WTC11 (cell line): ENCODE results near the gene CD300E. TPM values are rescaled to one million over a fixed set of nuclear protein-coding genes. Genes with fewer than 3 reads are reported as not detected.

ENCODE experiments used
- ATAC-seq: fragments of 200-7000 bp; cut with Tn5 transposase; 2 replicates; pipeline ENCODE4 v1.10.0; 2021; ENCODE audit warnings: mild to moderate bottlenecking, moderate library complexity
- CTCF ChIA-PET: fragments of 300-600 bp; sonication (Branson Sonifier 250); formaldehyde crosslinking; loops from one replicate; lab custom pipeline; 2021; ENCODE audit warnings: antibody characterized with exemption; lab: Charles Lee
- POLR2A ChIA-PET: fragments of 350-600 bp; sonication (Branson Sonifier 250); formaldehyde crosslinking; loops from one replicate; lab custom pipeline; 2021; ENCODE audit warnings: antibody characterized with exemption; lab: Charles Lee
- DNase-seq: peaks from one replicate; pipeline ENCODE4 v3.0.0; 2021; ENCODE audit warnings: low spot score
- H3K27ac Mint-ChIP-seq: 2 replicates; pipeline ENCODE4 v1.8.0; 2021; ENCODE audit warnings: mixed read lengths
- H3K27me3 Mint-ChIP-seq: 2 replicates; pipeline ENCODE4 v1.8.0; 2021; ENCODE audit warnings: low read depth, mild to moderate bottlenecking, moderate library complexity, mixed read lengths
- H3K36me3 Mint-ChIP-seq: 2 replicates; pipeline ENCODE4 v1.8.0; 2021; ENCODE audit warnings: mixed read lengths
- H3K4me1 Mint-ChIP-seq: 2 replicates; pipeline ENCODE4 v1.8.0; 2022; ENCODE audit warnings: mixed read lengths
- H3K4me3 Mint-ChIP-seq: 2 replicates; pipeline ENCODE4 v1.8.0; 2021; ENCODE audit warnings: mild to moderate bottlenecking, moderate library complexity, mixed read lengths
- H3K9me3 Mint-ChIP-seq: 2 replicates; pipeline ENCODE4 v1.8.0; 2021; ENCODE audit warnings: mixed read lengths
- AR ChIP-seq: fragments of 250-450 bp; sonication (Bioruptor Pico); IDR thresholded peaks from 2 replicates; pipeline ENCODE4 v1.9.0; 2021; ENCODE audit warnings: mild to moderate bottlenecking
- CBFB ChIP-seq: sonication (generic); formaldehyde crosslinking; IDR thresholded peaks from 2 replicates; pipeline ENCODE4 v1.8.1; 2022; ENCODE audit warnings: mild to moderate bottlenecking, low read depth, missing genetic modification reagents
- CREB1 ChIP-seq: sonication (generic); formaldehyde crosslinking; IDR thresholded peaks from 2 replicates; pipeline ENCODE4 v1.8.0; 2023; ENCODE audit warnings: mild to moderate bottlenecking, missing genetic modification reagents
- CREM ChIP-seq: sonication (generic); formaldehyde crosslinking; IDR thresholded peaks from 2 replicates; pipeline ENCODE4 v1.8.1; 2022; ENCODE audit warnings: mild to moderate bottlenecking, missing genetic modification reagents, moderate library complexity
- ELF4 ChIP-seq: sonication (generic); formaldehyde crosslinking; IDR thresholded peaks from 2 replicates; pipeline ENCODE4 v1.8.1; 2022; ENCODE audit warnings: low read depth, mild to moderate bottlenecking, moderate library complexity, missing genetic modification reagents
- ESRRA ChIP-seq: sonication (generic); formaldehyde crosslinking; IDR thresholded peaks from 2 replicates; pipeline ENCODE4 v1.8.1; 2022; ENCODE audit warnings: mild to moderate bottlenecking, missing genetic modification reagents, borderline replicate concordance
- ETV6 ChIP-seq: sonication (generic); formaldehyde crosslinking; IDR thresholded peaks from 2 replicates; pipeline ENCODE4 v1.8.1; 2022; ENCODE audit warnings: mild to moderate bottlenecking, missing genetic modification reagents
- FOXK1 ChIP-seq: sonication (generic); formaldehyde crosslinking; IDR thresholded peaks from 2 replicates; pipeline ENCODE4 v1.8.0; 2022; ENCODE audit warnings: mild to moderate bottlenecking, moderate library complexity, missing genetic modification reagents
- GRHL2 ChIP-seq: fragments of 250-450 bp; sonication (Bioruptor Pico); IDR thresholded peaks from 2 replicates; pipeline ENCODE4 v1.8.0; 2022; ENCODE audit warnings: mild to moderate bottlenecking, moderate library complexity; ENCODE audit not compliant: insufficient replicate concordance, severe bottlenecking
- MXD4 ChIP-seq: fragments of 250-450 bp; sonication (Bioruptor Pico); IDR thresholded peaks from 2 replicates; pipeline ENCODE4 v1.8.0; 2021; ENCODE audit warnings: mild to moderate bottlenecking, moderate library complexity, borderline replicate concordance
- OVOL2 ChIP-seq: fragments of 250-450 bp; sonication (Bioruptor Pico); IDR thresholded peaks from 2 replicates; pipeline ENCODE4 v1.9.0; 2021; ENCODE audit warnings: mild to moderate bottlenecking, borderline replicate concordance
- RORB ChIP-seq: fragments of 250-450 bp; sonication (Bioruptor Pico); IDR thresholded peaks from 2 replicates; pipeline ENCODE4 v1.9.0; 2021; ENCODE audit warnings: mild to moderate bottlenecking
- SMAD3 ChIP-seq: sonication (generic); formaldehyde crosslinking; IDR thresholded peaks from 2 replicates; pipeline ENCODE4 v1.8.0; 2022; ENCODE audit warnings: missing genetic modification reagents, mild to moderate bottlenecking, borderline replicate concordance
- TEAD1 ChIP-seq: sonication (generic); formaldehyde crosslinking; IDR thresholded peaks from 2 replicates; pipeline ENCODE4 v1.8.0; 2022; ENCODE audit warnings: mild to moderate bottlenecking, missing genetic modification reagents
- TP53 ChIP-seq: sonication (generic); formaldehyde crosslinking; IDR thresholded peaks from 2 replicates; pipeline ENCODE4 v1.8.1; 2023; ENCODE audit warnings: mild to moderate bottlenecking, missing genetic modification reagents
- ZNF232 ChIP-seq: sonication (generic); formaldehyde crosslinking; IDR thresholded peaks from 2 replicates; pipeline ENCODE4 v1.8.0; 2022; ENCODE audit warnings: mild to moderate bottlenecking, missing genetic modification reagents
- ZNF425 ChIP-seq: fragments of 250-450 bp; sonication (Bioruptor Pico); conservative IDR thresholded peaks from 2 replicates; pipeline ENCODE4 v1.9.0; 2021; ENCODE audit warnings: mild to moderate bottlenecking
- total RNA-seq: library from RNA; stranded (reverse); gene quantifications from 3 replicates; pipeline ENCODE4 v1.2.3, GENCODE V29; 2021
- TF ChIP-seq, protein P1 (sequence below): fragments of 200-600 bp; IDR thresholded peaks from 2 replicates; pipeline ENCODE4 v1.8.0; 2022; ENCODE audit warnings: antibody characterized with exemption
- TF ChIP-seq, protein P2 (sequence below): sonication (generic); formaldehyde crosslinking; IDR thresholded peaks from 2 replicates; pipeline ENCODE4 v1.8.1; 2023; ENCODE audit warnings: mild to moderate bottlenecking, missing genetic modification reagents, borderline replicate concordance
- TF ChIP-seq, protein P3 (sequence below): sonication (generic); formaldehyde crosslinking; IDR thresholded peaks from 2 replicates; pipeline ENCODE4 v1.8.0; 2023; ENCODE audit warnings: missing genetic modification reagents

CD300E gene
- total RNA-seq, 1 experiment from 2014 or later, result not detected

DNA sequence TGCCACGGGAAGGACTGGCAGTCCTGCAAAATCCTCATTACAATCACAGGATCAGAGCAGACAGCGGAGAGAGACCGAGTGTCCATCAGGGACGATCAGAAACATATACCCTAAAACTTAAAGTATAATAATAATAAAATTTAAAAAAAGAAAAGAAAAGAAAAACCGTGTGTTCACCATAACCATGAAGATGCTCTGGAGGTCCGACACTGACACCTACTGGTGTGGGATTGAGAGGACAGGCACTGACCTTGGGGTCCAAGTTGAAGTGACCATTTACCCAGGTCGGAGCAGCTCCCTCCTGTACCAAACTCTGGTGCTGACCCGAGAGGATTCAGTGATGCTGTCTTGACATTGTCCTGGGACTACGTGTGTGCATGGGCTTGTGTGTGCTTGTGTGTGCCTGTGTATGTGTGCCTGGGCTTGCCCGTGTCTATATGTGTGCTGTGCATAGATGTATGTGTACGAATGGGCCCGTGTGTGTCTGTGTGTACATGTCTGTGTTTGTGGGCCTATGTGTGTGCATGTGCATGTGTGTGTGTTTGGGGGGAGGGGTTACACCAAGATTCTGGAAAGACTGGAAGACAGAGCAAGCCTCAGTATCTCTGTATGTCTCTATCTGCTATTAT lies 21.5 kb downstream of the CD300E start:
- Mint-ChIP-seq H3K4me3 (no peak overlapping the region), H3K9me3 (no peaks in the 10 kb centered on the region), H3K4me1 (peaks cover 7% of the 10 kb centered on the region), H3K36me3 (no peaks in the 10 kb centered on the region), H3K27ac (no peak overlapping the region), H3K27me3 (peaks cover 6% of the 10 kb centered on the region)
- POLR2A ChIA-PET, result no interaction called here
- ATAC-seq (peak; percentile 79), DNase-seq (peak; percentile 61)
- no peak for TF ChIP-seq GRHL2 (CRISPR knock-in tag)
- TF ChIP-seq, protein P1, sequence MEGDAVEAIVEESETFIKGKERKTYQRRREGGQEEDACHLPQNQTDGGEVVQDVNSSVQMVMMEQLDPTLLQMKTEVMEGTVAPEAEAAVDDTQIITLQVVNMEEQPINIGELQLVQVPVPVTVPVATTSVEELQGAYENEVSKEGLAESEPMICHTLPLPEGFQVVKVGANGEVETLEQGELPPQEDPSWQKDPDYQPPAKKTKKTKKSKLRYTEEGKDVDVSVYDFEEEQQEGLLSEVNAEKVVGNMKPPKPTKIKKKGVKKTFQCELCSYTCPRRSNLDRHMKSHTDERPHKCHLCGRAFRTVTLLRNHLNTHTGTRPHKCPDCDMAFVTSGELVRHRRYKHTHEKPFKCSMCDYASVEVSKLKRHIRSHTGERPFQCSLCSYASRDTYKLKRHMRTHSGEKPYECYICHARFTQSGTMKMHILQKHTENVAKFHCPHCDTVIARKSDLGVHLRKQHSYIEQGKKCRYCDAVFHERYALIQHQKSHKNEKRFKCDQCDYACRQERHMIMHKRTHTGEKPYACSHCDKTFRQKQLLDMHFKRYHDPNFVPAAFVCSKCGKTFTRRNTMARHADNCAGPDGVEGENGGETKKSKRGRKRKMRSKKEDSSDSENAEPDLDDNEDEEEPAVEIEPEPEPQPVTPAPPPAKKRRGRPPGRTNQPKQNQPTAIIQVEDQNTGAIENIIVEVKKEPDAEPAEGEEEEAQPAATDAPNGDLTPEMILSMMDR, result peak; percentile 48
- CTCF ChIA-PET, result interaction anchor here (0.6 to 3.4 kb wide), 15 partner anchors 9 to 293 kb away, joined by 3 to 17 read pairs (median 4); partner anchors contain the start of gene RAB37

GRCh38 chr17:74599448-74599939 lies 24.0 kb downstream of the CD300E start:
- ChIA-PET CTCF (interaction anchor here (1.3 kb wide), 1 partner anchor 231 kb away, joined by 3 read pairs; no protein-coding TSS in a partner anchor), POLR2A (no interaction called here)
- ATAC-seq (no peak), DNase-seq (no peak)
- no peak for TF ChIP-seq CBFB (CRISPR knock-in tag)
- no peak for TF ChIP-seq AR (CRISPR knock-in tag)
- TF ChIP-seq SMAD3 (CRISPR knock-in tag), result no peak
- no peak for TF ChIP-seq FOXK1 (CRISPR knock-in tag)
- TF ChIP-seq ETV6, result no peak
- TF ChIP-seq RORB (CRISPR knock-in tag), result no peak
- TF ChIP-seq OVOL2 (CRISPR knock-in tag), result no peak
- no peak for TF ChIP-seq TP53 (CRISPR knock-in tag)
- TF ChIP-seq, protein P2, sequence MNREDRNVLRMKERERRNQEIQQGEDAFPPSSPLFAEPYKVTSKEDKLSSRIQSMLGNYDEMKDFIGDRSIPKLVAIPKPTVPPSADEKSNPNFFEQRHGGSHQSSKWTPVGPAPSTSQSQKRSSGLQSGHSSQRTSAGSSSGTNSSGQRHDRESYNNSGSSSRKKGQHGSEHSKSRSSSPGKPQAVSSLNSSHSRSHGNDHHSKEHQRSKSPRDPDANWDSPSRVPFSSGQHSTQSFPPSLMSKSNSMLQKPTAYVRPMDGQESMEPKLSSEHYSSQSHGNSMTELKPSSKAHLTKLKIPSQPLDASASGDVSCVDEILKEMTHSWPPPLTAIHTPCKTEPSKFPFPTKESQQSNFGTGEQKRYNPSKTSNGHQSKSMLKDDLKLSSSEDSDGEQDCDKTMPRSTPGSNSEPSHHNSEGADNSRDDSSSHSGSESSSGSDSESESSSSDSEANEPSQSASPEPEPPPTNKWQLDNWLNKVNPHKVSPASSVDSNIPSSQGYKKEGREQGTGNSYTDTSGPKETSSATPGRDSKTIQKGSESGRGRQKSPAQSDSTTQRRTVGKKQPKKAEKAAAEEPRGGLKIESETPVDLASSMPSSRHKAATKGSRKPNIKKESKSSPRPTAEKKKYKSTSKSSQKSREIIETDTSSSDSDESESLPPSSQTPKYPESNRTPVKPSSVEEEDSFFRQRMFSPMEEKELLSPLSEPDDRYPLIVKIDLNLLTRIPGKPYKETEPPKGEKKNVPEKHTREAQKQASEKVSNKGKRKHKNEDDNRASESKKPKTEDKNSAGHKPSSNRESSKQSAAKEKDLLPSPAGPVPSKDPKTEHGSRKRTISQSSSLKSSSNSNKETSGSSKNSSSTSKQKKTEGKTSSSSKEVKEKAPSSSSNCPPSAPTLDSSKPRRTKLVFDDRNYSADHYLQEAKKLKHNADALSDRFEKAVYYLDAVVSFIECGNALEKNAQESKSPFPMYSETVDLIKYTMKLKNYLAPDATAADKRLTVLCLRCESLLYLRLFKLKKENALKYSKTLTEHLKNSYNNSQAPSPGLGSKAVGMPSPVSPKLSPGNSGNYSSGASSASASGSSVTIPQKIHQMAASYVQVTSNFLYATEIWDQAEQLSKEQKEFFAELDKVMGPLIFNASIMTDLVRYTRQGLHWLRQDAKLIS, result no peak
- no peak for TF ChIP-seq MXD4 (CRISPR knock-in tag)
- no peak for TF ChIP-seq ZNF425
- no peak for TF ChIP-seq CREB1 (CRISPR knock-in tag)
- TF ChIP-seq CREM (CRISPR knock-in tag), result no peak
- TF ChIP-seq ESRRA (CRISPR knock-in tag), result no peak
- no peak for TF ChIP-seq ELF4 (CRISPR knock-in tag)
- TF ChIP-seq ZNF232 (CRISPR knock-in tag), result no peak
- TF ChIP-seq TEAD1, result no peak
- TF ChIP-seq, protein P3, sequence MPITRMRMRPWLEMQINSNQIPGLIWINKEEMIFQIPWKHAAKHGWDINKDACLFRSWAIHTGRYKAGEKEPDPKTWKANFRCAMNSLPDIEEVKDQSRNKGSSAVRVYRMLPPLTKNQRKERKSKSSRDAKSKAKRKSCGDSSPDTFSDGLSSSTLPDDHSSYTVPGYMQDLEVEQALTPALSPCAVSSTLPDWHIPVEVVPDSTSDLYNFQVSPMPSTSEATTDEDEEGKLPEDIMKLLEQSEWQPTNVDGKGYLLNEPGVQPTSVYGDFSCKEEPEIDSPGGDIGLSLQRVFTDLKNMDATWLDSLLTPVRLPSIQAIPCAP, result no peak
- Mint-ChIP-seq H3K4me1 (peaks cover 7% of the 10 kb centered on the region), H3K9me3 (no peaks in the 10 kb centered on the region), H3K27ac (no peak overlapping the region), H3K27me3 (peaks cover 7% of the 10 kb centered on the region), H3K4me3 (no peak overlapping the region), H3K36me3 (no peaks in the 10 kb centered on the region)
